Prostate gland (tissue), 2 donors: ENCODE data around the gene TMEM81.

Source experiments
- POLR2A ChIP-seq: fragments of 450-650 bp; IDR thresholded peaks from one replicate; pipeline ENCODE4 v1.6.1; 2016; ENCODE audit warnings: antibody characterized with exemption, mild to moderate bottlenecking
- POLR2AphosphoS5 ChIP-seq: sonication (generic); formaldehyde crosslinking; IDR thresholded peaks from one replicate; pipeline ENCODE4 v1.6.1; 2017; ENCODE audit warnings: antibody characterized with exemption
- TF ChIP-seq, protein P1 (sequence below), 4 experiments: fragments of 200-600 bp in 2 of 4; fragments of 450-650 bp in 2 of 4; sonication (generic) in 2 of 4; IDR thresholded peaks; 1 replicate in 3 of 4; 2 replicates in 1 of 4; pipeline ENCODE4 v1.5.1; 2016 to 2019; ENCODE audit warnings: antibody characterized with exemption in 4 of 4, mild to moderate bottlenecking in 2 of 4, moderate library complexity in 2 of 4

DNA sequence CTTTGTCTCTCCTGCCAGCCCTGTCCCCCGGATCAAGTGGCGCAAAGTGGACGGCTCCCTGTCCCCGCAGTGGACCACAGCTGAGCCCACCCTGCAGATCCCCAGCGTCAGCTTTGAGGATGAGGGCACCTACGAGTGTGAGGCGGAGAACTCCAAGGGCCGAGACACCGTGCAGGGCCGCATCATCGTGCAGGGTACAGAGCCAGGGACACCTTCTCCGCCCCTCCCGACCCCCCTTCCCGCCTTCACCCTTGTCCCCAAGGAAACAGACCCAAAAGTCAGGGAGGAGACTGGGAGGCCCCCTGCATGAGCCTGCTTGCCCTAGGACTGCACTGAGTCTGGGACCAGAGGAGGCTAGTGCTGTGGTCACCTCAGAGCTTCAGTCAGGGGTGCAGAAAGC, 23.0 kb downstream of the TMEM81 start:
- TF ChIP-seq, protein P1, sequence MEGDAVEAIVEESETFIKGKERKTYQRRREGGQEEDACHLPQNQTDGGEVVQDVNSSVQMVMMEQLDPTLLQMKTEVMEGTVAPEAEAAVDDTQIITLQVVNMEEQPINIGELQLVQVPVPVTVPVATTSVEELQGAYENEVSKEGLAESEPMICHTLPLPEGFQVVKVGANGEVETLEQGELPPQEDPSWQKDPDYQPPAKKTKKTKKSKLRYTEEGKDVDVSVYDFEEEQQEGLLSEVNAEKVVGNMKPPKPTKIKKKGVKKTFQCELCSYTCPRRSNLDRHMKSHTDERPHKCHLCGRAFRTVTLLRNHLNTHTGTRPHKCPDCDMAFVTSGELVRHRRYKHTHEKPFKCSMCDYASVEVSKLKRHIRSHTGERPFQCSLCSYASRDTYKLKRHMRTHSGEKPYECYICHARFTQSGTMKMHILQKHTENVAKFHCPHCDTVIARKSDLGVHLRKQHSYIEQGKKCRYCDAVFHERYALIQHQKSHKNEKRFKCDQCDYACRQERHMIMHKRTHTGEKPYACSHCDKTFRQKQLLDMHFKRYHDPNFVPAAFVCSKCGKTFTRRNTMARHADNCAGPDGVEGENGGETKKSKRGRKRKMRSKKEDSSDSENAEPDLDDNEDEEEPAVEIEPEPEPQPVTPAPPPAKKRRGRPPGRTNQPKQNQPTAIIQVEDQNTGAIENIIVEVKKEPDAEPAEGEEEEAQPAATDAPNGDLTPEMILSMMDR (IDR thresholded peaks at IDR 0.05) = no peak
- TF ChIP-seq POLR2A (no peak), POLR2AphosphoS5 (no peak)
